ENCODE measurements around the gene SSBP3. TPM values are rescaled to one million over a fixed set of nuclear protein-coding genes. Genes with fewer than 3 reads are reported as not detected.
A peak's percentile ranks its signal among the peaks of the same experiment; 100 is the strongest.
"Not testable (repeated sequence)": the region's sequence is repeated elsewhere in the genome, so short reads cannot be mapped to it uniquely, and the experiment has no call there.

SSBP3 gene
- 64.0 and 71.2 TPM in 2 replicates for total RNA-seq (2014; rRNA removed; shearing (Covaris generic))

GRCh38 chr1:54406339-54407153 is at the start of gene SSBP3:
Gene SSBP3, minus strand, starts transcription at chr1:54406394.
- in situ Hi-C loops (cut with HindIII; ENCODE audit: low sequenced_read_pairs), result loop anchor here (10.0 kb wide), 1 partner anchor 78 kb away; no protein-coding TSS in a partner anchor
- peak; percentile 91 for DNase-seq (ENCODE audit: low spot score)

- no peak for DNase-seq (ENCODE audit: low spot score)
- in situ Hi-C loops (cut with HindIII; ENCODE audit: low sequenced_read_pairs), result no loop called here
These were observed 47.3 kb upstream of the SSBP3 start for GRCh38 chr1:54453509-54453908.

- in situ Hi-C loops (cut with HindIII; ENCODE audit: low sequenced_read_pairs), result no loop called here
- DNase-seq (ENCODE audit: low spot score), result no peak
These were observed 46.8 kb upstream of the SSBP3 start for GRCh38 chr1:54453022-54453421.

DNA sequence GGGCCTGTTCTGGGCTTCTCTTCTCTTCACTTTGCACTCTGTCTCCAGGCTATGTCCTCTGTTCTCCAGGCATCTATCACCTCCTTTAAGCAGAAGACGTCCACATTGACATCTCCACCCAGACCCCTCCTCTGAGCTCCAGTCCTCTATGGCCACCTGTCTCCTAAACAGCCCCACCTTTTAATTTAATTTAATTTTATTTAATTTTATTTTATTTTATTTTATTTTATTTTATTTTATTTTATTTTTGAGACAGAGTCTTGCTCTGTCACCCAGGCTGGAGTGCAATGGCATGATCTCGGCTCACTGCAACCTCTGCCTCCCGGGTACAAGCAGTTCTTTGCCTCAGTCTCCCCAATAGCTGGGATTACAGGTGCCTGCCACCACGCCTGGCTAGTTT is 43.2 kb upstream of the SSBP3 start:
- in situ Hi-C loops (cut with HindIII; ENCODE audit: low sequenced_read_pairs), result not testable (repeated sequence)

DNA sequence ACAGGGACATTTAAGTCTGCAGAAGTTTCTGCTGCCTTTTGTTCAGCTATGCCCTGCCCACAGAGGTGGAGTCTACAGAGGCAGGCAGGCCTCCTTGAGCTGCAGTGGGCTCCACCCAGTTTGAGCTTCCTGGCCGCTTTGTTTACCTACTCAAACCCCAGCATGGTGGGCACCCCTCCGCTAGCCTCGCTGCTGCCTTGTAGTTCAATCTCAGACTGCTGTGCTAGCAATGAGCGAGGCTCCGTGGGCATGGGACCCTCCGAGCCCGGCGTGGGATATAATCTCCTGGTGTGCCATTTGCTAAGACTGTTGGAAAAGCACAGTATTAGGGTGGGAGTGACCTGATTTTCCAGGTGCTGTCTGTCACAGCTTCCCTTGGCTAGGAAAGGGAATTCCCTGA is 42.6 kb upstream of the SSBP3 start:
- in situ Hi-C loops (cut with HindIII; ENCODE audit: low sequenced_read_pairs); DNase-seq (ENCODE audit: low spot score): not testable (repeated sequence)

More for the DNA sequence above, 43.2 kb upstream of the SSBP3 start:
- not testable (repeated sequence) for DNase-seq (ENCODE audit: low spot score)

GRCh38 chr1:54447081-54447480 is 40.9 kb upstream of the SSBP3 start:
- in situ Hi-C loops (cut with HindIII; ENCODE audit: low sequenced_read_pairs); DNase-seq (ENCODE audit: low spot score): not testable (repeated sequence)

DNA sequence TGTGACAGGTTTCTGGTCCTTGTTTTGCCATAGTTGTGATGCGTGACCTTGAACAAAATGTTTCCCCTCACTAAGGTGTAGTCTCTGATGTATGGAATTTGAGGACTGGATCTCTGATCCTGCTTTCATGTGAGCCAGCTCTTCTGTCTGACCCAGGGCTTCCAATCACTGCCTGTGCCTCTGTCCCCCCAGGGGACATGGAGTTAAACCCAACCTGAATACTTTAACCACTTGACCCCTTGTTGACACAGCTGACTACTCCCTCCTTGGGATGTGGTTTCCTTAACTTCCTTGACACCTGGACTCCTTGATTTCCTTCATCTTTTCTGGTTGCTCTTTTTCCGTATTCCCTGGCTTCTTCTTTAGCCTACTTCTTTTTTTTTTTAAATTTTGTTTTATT is 36.0 kb upstream of the SSBP3 start:
- in situ Hi-C loops (cut with HindIII; ENCODE audit: low sequenced_read_pairs), result no loop called here
- DNase-seq (ENCODE audit: low spot score), result no peak

- in situ Hi-C loops (cut with HindIII; ENCODE audit: low sequenced_read_pairs), result no loop called here
- no peak for DNase-seq (ENCODE audit: low spot score)
These were observed 33.5 kb upstream of the SSBP3 start for GRCh38 chr1:54439550-54440223.

- DNase-seq (ENCODE audit: low spot score), result no peak
- in situ Hi-C loops (cut with HindIII; ENCODE audit: low sequenced_read_pairs), result no loop called here
These were observed 31.6 kb upstream of the SSBP3 start for GRCh38 chr1:54437783-54438182.

DNA sequence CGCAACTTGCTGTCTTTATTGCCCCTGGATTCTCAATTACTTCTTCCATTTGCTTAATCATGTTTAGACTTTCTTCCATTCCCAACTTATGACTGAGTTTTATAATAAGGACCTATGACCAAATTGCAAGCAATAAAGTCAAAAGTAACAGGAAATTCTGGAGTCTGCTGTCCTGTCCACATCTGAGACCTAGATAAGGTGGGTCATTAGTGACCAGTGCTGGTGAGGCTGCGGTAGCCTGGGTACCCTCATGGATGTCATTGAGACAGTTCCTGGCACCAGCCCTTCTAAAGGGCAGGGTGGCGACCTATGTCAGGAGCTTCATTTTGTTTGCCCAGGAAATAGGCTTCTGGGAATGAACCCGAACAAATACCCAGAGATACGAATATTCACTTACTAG is 30.6 kb upstream of the SSBP3 start:
- DNase-seq (ENCODE audit: low spot score), result no peak
- in situ Hi-C loops (cut with HindIII; ENCODE audit: low sequenced_read_pairs), result no loop called here

GRCh38 chr1:54429838-54430237 is 23.6 kb upstream of the SSBP3 start:
- DNase-seq (ENCODE audit: low spot score), result no peak
- in situ Hi-C loops (cut with HindIII; ENCODE audit: low sequenced_read_pairs), result no loop called here

- no peak for DNase-seq (ENCODE audit: low spot score)
- in situ Hi-C loops (cut with HindIII; ENCODE audit: low sequenced_read_pairs), result no loop called here
These were observed 22.8 kb upstream of the SSBP3 start for GRCh38 chr1:54428837-54429518.

- in situ Hi-C loops (cut with HindIII; ENCODE audit: low sequenced_read_pairs), result no loop called here
- no peak for DNase-seq (ENCODE audit: low spot score)
These were observed 19.0 kb upstream of the SSBP3 start for GRCh38 chr1:54425152-54425584.

DNA sequence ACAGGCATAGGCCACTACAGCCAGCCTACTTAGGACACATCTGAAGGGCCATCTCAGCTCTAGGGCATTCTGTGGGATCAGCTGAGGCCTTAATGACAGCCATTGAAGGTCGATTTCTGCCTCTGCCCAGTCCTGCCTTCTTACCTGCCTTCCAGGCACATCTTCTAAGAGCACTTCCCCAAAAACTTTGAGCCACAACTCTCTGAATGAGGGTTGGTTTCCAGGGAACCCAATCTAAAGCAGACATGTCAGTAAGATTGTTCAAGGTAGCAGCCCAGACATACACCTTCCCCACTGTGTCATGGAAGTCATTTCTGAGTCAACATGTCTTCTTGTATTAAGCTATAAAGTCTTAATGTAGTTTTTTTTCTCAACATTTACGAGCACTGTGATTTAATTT is 18.2 kb upstream of the SSBP3 start:
- no peak for DNase-seq (ENCODE audit: low spot score)
- in situ Hi-C loops (cut with HindIII; ENCODE audit: low sequenced_read_pairs), result no loop called here

DNA sequence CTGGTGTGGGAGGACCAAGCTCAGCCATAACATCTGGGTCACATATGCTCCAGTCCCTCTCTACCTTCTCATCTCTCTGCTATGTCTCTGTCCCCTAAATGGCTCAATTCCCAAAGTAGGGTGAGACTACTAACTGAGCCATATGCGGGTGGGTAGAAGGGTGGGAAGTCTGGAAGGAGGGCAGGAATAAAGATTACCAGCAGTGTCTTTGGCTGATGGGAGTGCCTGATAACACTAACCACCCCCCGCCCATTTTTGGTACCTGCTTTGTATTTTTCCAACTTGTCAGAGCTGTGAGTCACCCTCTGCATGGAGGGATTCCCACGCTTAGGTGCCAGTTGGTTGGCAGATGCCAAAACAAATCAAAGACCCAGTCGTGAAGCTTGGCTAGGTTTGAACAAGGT is 14.9 kb upstream of the SSBP3 start:
- DNase-seq (ENCODE audit: low spot score), result no peak
- in situ Hi-C loops (cut with HindIII; ENCODE audit: low sequenced_read_pairs), result no loop called here

- in situ Hi-C loops (cut with HindIII; ENCODE audit: low sequenced_read_pairs); DNase-seq (ENCODE audit: low spot score): not testable (repeated sequence)
These were observed 12.4 kb upstream of the SSBP3 start for GRCh38 chr1:54418598-54418997.

DNA sequence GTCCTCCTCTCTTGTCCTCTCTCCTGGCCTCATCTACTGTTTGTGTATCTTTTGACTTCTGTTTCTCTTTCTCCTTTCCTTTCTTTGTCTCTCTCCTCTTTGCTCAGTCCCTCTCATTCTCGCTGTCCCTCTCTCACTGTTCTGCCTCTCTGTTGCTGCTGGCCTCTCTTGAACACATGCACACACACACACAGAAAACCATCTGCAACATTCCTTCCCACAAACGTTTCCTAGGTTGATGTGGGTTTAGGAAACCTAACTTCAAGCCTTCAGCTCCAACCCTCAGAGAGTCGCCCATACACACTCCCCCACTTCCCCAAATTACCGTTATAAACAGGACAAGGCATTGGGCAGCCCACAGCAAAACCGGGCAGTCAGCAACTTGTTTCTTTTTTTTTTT is 10.9 kb upstream of the SSBP3 start:
- no peak for DNase-seq (ENCODE audit: low spot score)
- in situ Hi-C loops (cut with HindIII; ENCODE audit: low sequenced_read_pairs), result no loop called here

GRCh38 chr1:54416435-54416834 is 10.2 kb upstream of the SSBP3 start:
- in situ Hi-C loops (cut with HindIII; ENCODE audit: low sequenced_read_pairs), result no loop called here
- DNase-seq (ENCODE audit: low spot score), result no peak

DNA sequence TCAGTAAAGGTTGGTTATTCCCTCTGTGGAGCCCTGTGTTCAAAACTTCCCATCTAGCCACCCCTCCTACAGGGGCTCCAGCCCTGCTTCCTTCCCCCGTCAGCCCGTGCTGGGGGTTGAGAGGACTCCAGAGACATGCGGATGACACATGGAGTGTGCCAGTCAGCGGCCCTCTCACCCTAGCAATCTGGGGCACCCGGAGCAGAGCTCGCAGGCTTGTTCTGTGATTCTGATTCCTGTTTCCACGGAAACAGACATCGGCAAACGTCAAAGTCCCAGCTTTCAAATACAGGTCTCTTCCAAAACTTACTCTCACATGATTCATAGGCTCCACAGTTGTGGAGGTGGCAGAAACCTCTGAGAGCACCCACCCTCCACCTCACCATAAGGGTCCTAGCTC is 9.8 kb upstream of the SSBP3 start:
- in situ Hi-C loops (cut with HindIII; ENCODE audit: low sequenced_read_pairs), result no loop called here

GRCh38 chr1:54415533-54415932 is 9.3 kb upstream of the SSBP3 start:
- no peak for DNase-seq (ENCODE audit: low spot score)
- in situ Hi-C loops (cut with HindIII; ENCODE audit: low sequenced_read_pairs), result no loop called here

More for the DNA sequence above, 9.8 kb upstream of the SSBP3 start:
- no peak for DNase-seq (ENCODE audit: low spot score)

All from G401 (cell line).